PC-9 (cell line): ENCODE measurements around the gene ZNF718.

Experiments
- EZH2 ChIP-seq: fragments of 200-600 bp; sonication (generic); IDR thresholded peaks from 2 replicates; pipeline ENCODE4 v1.8.0; 2017; ENCODE audit warnings: antibody characterized with exemption, low read depth
- TF ChIP-seq, protein P1 (sequence below): fragments of 200-600 bp; sonication (generic); conservative IDR thresholded peaks from 2 replicates; pipeline ENCODE4 v1.6.1; 2017; ENCODE audit warnings: mixed run types, antibody characterized with exemption, mild to moderate bottlenecking, moderate library complexity

DNA sequence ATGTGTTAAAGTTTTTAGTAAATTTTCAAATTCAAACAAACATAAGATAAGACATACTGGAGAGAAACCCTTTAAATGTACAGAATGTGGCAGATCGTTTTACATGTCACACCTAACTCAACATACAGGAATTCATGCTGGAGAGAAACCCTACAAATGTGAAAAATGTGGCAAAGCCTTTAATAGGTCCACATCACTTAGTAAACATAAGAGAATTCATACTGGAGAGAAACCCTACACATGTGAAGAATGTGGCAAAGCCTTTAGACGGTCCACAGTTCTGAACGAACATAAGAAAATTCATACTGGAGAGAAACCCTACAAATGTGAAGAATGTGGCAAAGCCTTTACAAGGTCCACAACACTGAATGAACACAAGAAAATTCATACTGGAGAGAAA lies 38.4 kb upstream of the ZNF718 start:
- TF ChIP-seq, protein P1, sequence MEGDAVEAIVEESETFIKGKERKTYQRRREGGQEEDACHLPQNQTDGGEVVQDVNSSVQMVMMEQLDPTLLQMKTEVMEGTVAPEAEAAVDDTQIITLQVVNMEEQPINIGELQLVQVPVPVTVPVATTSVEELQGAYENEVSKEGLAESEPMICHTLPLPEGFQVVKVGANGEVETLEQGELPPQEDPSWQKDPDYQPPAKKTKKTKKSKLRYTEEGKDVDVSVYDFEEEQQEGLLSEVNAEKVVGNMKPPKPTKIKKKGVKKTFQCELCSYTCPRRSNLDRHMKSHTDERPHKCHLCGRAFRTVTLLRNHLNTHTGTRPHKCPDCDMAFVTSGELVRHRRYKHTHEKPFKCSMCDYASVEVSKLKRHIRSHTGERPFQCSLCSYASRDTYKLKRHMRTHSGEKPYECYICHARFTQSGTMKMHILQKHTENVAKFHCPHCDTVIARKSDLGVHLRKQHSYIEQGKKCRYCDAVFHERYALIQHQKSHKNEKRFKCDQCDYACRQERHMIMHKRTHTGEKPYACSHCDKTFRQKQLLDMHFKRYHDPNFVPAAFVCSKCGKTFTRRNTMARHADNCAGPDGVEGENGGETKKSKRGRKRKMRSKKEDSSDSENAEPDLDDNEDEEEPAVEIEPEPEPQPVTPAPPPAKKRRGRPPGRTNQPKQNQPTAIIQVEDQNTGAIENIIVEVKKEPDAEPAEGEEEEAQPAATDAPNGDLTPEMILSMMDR = no peak
- TF ChIP-seq EZH2 = no peak
